Gastrocnemius medialis (tissue), 4 donors: ENCODE measurements around the gene C10orf105. TPM values are rescaled to one million over a fixed set of nuclear protein-coding genes. Genes with fewer than 3 reads are reported as not detected.

Experiments used
- ATAC-seq, 2 donors: fragments of 150-250 bp; one replicate each; pipeline ENCODE4 v1.9.1; 2016
- DNase-seq, 2 donors: peaks; one replicate each; pipeline ENCODE4 v3.0.0-alpha.2; 2019
- H3K27ac ChIP-seq, 4 donors: fragments of 200-600 bp; sonication (generic); 1 replicate in 1 of 4; 2 replicates in 3 of 4; pipeline ENCODE4 v1.5.1; 2016 to 2018; ENCODE audit warnings: mild to moderate bottlenecking in 2 of 4, moderate library complexity in 1 of 4
- H3K27me3 ChIP-seq, 3 donors: fragments of 200-600 bp; sonication (generic) in 2 of 3; 1 replicate in 1 of 3; 2 replicates in 2 of 3; pipeline versions ENCODE4 v1.5.1 to v1.6.0; 2016 to 2019; ENCODE audit warnings: mild to moderate bottlenecking in 1 of 3, moderate library complexity in 1 of 3
- H3K36me3 ChIP-seq, 2 donors: fragments of 200-600 bp; sonication (generic) in 1 of 2; one replicate each; pipeline ENCODE4 v1.5.1; 2017 to 2018
- H3K4me1 ChIP-seq, 2 donors: fragments of 200-600 bp; sonication (generic) in 1 of 2; one replicate each; pipeline ENCODE4 v1.5.1; 2016 to 2017; ENCODE audit warnings: mild to moderate bottlenecking in 2 of 2
- H3K4me3 ChIP-seq, 4 donors: fragments of 200-600 bp; sonication (generic) in 3 of 4; 1 replicate in 1 of 4; 2 replicates in 3 of 4; pipeline ENCODE4 v1.5.1; 2016 to 2019; ENCODE audit warnings: mild to moderate bottlenecking in 2 of 4
- H3K9me3 ChIP-seq, 3 donors: fragments of 200-600 bp; sonication (generic) in 2 of 3; 1 replicate in 1 of 3; 2 replicates in 2 of 3; pipeline ENCODE4 v1.5.1; 2016 to 2019
- CTCF ChIP-seq, 5 experiments: fragments of 450-650 bp in 3 of 5; fragments of 200-600 bp in 2 of 5; sonication (generic) in 2 of 5; IDR thresholded peaks in 4 of 5; conservative IDR thresholded peaks in 1 of 5; 1 replicate in 4 of 5; 2 replicates in 1 of 5; pipeline ENCODE4 v1.5.1; 2016 to 2019; ENCODE audit warnings: antibody characterized with exemption in 5 of 5, mild to moderate bottlenecking in 3 of 5, moderate library complexity in 3 of 5
- POLR2A ChIP-seq, 2 donors: fragments of 450-650 bp; IDR thresholded peaks; one replicate each; pipeline ENCODE4 v1.6.1; 2017; ENCODE audit warnings: antibody characterized with exemption in 2 of 2, mild to moderate bottlenecking in 2 of 2, moderate library complexity in 2 of 2
- in situ Hi-C, 4 donors: fragments of 200-750 bp; cut with MboI; loops; one replicate each; pipeline versions ENCODE4 v1.15.0 to v1.8.0; 2017; ENCODE audit warnings: low sequenced_read_pairs in 4 of 4
- intact Hi-C: fragments of 100-400 bp; cut with DNase I; formaldehyde crosslinking; loops from one replicate; pipeline ENCODE4 v1.15.1; 2023; ENCODE audit warnings: low total_unique reads
- total RNA-seq, 4 donors: library from RNA; depleted of rRNA; stranded (reverse); fragments of >200 nt; gene quantifications; one replicate each; pipeline versions ENCODE4 v1.1.0 to v1.2.3, GENCODE V29; 2016

Gene C10orf105
- total RNA-seq, 4 donors from 2014 or later, result not detected

DNA sequence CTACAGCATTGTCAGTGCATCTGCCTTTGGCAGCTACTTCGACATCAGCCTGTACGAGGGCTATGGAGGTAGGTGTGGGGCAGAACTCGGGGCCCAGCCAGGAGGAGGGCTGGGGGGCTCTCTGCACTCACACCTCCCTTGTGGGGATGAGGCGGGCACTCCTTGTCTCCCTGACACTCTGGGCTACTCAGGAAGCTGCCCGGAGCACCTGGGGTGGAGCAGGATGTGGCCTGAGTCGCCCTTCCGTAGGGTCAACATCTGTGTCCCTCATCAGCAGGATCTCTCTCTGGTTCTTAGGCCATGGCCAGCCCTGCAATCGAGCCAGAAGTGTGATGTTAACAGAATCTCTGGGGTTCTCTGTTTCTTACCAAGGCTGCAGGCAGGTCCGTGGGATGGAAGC, 40.2 kb downstream of the C10orf105 start:
- peaks cover 0 to 10% of the 10 kb centered on the region in 2 donors for H3K4me1 ChIP-seq
- no peaks in the 10 kb centered on the region for H3K27me3 ChIP-seq
- intact Hi-C loops, result no loop called here
- H3K36me3 ChIP-seq, result no peaks in the 10 kb centered on the region
- in situ Hi-C loops, result no loop called here
- no peaks in the 10 kb centered on the region for H3K9me3 ChIP-seq
- H3K27ac ChIP-seq, result peak overlapping the region in 3 of 4 donors; percentile 52 to 67 (median 61)
- peak; percentile 63 to 80 for ATAC-seq
- TF ChIP-seq POLR2A (IDR thresholded peaks at IDR 0.05), result no peak
- no peak for TF ChIP-seq CTCF (IDR thresholded peaks at IDR 0.05 in 4 of 5, conservative IDR thresholded peaks at IDR 0.05 in 1 of 5)
- H3K4me3 ChIP-seq, result no peak overlapping the region
- DNase-seq, result no peak

GRCh38 chr10:71678057-71678805, 41.3 kb downstream of the C10orf105 start:
- no peak for ATAC-seq
- no peaks in the 10 kb centered on the region for H3K9me3 ChIP-seq
- no peaks in the 10 kb centered on the region for H3K36me3 ChIP-seq
- in situ Hi-C loops (no loop called here), intact Hi-C loops (no loop called here)
- peak overlapping the region in 2 of 4 donors; percentile 52 to 61 for H3K27ac ChIP-seq
- peaks cover 0 to 10% of the 10 kb centered on the region in 2 donors for H3K4me1 ChIP-seq
- no peak for DNase-seq
- TF ChIP-seq CTCF (IDR thresholded peaks at IDR 0.05 in 4 of 5, conservative IDR thresholded peaks at IDR 0.05 in 1 of 5) (no peak), POLR2A (IDR thresholded peaks at IDR 0.05) (no peak)
- H3K27me3 ChIP-seq, result no peaks in the 10 kb centered on the region
- no peak overlapping the region for H3K4me3 ChIP-seq

DNA sequence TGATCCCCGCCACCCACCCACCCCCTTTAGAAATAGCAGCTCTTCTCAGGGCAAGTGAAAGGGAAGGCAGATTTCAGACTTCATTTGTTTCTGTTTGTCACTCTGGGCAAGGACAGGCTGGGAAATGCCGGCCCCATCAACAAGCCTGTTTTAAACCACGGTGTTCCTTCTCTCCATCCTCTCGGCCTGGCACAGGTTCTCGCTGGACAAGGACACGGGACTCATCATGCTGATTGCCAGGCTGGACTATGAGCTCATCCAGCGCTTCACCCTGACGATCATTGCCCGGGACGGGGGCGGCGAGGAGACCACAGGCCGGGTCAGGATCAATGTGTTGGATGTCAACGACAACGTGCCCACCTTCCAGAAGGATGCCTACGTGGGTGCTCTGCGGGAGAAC, 42.3 kb downstream of the C10orf105 start:
- intact Hi-C loops (no loop called here), in situ Hi-C loops (no loop called here)
- ATAC-seq, result no peak
- no peak for DNase-seq
- Histone ChIP-seq H3K4me3 (no peak overlapping the region), H3K9me3 (no peaks in the 10 kb centered on the region), H3K36me3 (no peaks in the 10 kb centered on the region), H3K27ac (no peak overlapping the region), H3K4me1 (peaks cover 0 to 10% of the 10 kb centered on the region in 2 donors), H3K27me3 (no peaks in the 10 kb centered on the region)
- TF ChIP-seq CTCF (IDR thresholded peaks at IDR 0.05 in 4 of 5, conservative IDR thresholded peaks at IDR 0.05 in 1 of 5), result no peak
- TF ChIP-seq POLR2A (IDR thresholded peaks at IDR 0.05), result no peak

DNA sequence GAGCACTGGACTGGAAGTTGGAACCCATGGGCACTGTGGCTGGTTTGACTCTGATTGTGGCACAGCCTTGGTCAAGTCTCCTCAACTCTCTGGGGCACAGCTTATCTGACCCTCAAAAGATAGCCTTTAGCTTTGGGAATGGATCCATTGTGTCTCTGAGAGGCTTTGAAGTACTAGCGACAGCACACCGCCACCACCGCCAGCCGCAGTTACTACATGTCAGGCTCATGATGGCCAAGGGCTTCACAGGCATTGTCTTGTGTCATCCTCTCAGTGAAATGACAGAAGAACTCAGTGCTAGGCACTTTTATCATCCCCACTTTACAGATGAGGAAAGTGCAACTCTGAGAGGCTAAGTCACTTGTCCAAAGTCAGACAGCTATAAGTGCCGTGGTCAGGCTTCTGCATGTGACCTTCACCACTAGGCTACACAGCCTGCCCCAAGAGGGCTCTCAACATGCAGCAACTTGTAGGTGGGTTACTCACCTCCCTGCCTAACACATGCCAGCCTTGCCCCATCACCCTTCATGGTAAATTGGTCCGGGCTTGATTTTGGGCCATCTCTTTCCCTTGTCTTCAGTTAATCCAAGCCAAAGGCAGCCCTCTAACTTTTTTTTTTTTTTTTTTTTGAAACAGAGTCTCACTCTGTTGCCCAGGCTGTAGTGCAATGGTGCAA, 44.1 kb downstream of the C10orf105 start:
- Histone ChIP-seq H3K4me1 (peaks cover 0 to 10% of the 10 kb centered on the region in 2 donors), H3K27ac (no peak overlapping the region), H3K27me3 (no peaks in the 10 kb centered on the region), H3K4me3 (no peak overlapping the region), H3K9me3 (no peaks in the 10 kb centered on the region), H3K36me3 (no peaks in the 10 kb centered on the region)
- in situ Hi-C loops, result no loop called here
- TF ChIP-seq CTCF (IDR thresholded peaks at IDR 0.05 in 4 of 5, conservative IDR thresholded peaks at IDR 0.05 in 1 of 5) (no peak), POLR2A (IDR thresholded peaks at IDR 0.05) (no peak)
- DNase-seq, result no peak
- ATAC-seq, result no peak
- intact Hi-C loops, result no loop called here
